Jurkat, Clone E6-1 (cell line): ENCODE measurements around the gene IGSF22.
A peak's percentile ranks its signal among the peaks of the same experiment; 100 is the strongest.

Source experiments
- DNase-seq: peaks from one replicate; pipeline ENCODE4 v3.0.0-alpha.2; 2011; ENCODE audit warnings: low read depth, low spot score
- H3K4me3 ChIP-seq: 2 replicates; pipeline ENCODE4 v1.5.1; 2011; ENCODE audit warnings: mild to moderate bottlenecking, low read length, control low read depth, moderate library complexity

Gene IGSF22

GRCh38 chr11:18748766-18749365 lies 22.9 kb upstream of the IGSF22 start:
- DNase-seq: no peak
- H3K4me3 ChIP-seq: no peak overlapping the region

- no peak overlapping the region for H3K4me3 ChIP-seq
- DNase-seq: no peak
Observed at GRCh38 chr11:18745251-18745650, 19.3 kb upstream of the IGSF22 start.

- DNase-seq: no peak
Observed at GRCh38 chr11:18743900-18744514, 18.0 kb upstream of the IGSF22 start.

GRCh38 chr11:18743365-18743764 lies 17.4 kb upstream of the IGSF22 start:
- no peak for DNase-seq
- no peak overlapping the region for H3K4me3 ChIP-seq

More at GRCh38 chr11:18743900-18744514, 18.0 kb upstream of the IGSF22 start:
- no peak overlapping the region for H3K4me3 ChIP-seq

DNA sequence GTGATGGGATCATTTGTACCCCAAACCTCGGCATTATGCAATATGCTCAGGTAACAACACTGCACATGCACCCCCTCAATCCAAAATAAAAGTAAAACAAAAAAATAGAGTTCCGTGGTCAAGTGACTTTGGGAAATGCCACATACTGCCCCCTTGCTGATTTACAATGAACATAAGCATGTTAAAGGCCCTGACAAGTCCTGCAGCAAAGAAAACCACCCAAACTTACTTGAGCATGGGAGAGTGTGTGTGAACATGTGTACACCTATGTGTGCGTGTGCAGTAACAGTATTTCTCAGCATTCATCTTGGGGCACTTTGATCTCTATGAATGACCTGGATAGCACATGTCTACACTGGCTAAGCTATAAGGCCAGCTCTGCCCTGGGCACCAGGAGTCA lies 15.8 kb upstream of the IGSF22 start:
- no peak for DNase-seq
- H3K4me3 ChIP-seq: no peak overlapping the region

DNA sequence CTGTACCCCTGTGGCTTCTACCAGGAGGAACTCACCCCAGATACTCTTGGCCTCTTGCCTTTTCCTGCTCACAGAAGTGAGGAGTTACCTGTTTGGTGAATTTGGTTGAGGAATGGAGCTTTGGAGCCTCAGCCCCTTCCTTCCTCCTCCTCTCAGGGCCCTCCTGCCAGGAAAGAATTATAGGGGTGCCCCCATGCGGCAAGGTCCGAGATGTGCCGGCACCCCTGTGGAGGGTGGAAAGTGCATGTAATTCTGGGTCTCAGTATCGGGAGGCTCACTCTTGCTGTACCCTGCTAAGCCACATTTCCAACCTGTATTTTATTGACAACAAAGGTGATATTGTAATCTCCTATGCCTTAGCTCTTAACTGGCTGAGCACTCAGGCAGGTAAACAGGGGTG lies 13.7 kb upstream of the IGSF22 start:
- DNase-seq: no peak
- H3K4me3 ChIP-seq: no peak overlapping the region

DNA sequence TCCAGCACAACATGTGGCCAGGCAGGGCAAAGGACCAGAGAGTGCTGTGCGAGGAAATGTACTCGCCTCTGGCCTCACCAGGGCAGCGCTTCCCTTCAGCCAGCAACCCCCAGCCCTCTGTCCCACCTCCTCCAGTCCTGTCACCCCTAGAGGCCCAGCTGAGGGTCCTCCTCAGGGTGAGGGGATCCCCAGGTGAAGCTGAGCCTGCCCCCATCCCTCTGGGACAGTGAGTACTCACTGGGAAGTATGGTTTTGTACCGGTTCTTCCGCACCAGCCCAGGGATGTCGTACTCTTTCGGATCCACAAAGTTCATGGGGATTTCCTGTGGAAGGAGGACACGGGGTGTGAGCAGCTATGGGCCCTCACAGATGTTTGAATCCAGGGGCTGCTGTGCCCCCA lies 11.7 kb upstream of the IGSF22 start:
- DNase-seq: no peak
- H3K4me3 ChIP-seq: no peak overlapping the region

DNA sequence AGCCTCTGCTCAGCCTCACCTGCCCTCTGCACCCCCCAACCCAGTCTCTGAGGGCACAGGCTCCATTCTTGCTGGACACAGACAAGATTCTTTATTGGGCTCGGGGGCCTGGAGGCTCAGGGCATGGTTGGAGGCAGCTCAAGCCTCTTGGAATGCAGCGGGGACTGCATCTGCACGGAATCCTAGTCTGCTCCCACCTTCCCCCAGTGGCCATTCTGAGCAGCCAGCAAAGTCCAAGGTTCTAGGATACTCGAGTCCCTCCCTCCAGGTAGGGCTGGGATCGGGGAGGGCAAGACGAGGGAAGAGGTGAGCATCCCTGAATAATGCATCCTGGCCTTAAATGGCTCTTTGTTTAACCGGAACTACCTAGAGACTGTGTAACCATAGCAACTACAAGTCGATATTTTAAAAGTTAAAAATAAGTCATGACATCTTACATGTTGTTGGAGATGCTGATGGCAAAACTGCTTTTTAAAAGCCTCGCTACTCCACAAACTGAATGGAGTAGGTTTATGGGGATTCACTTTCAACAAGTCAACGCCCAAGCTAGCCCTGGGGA lies 10.7 kb upstream of the IGSF22 start:
- no peak overlapping the region for H3K4me3 ChIP-seq
- DNase-seq: no peak

DNA sequence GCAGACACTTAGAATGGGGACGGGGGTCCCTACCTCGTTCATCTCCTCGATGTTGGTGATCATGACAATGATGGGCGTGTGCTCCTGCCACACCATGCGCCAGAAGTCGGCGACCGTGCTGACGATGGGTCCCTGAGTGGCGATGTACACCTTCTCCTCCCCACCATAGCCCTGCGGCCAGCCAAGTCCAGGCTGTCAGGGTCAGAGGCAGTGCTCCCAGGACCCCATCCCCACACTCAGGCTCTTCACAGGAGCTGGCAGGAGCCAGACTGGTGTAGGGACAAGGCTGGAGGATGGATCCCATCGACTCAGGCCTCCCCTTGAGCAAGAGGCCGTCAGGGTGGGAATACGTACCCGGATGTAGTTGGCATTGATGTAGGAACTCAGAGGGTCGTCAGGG lies 7.2 kb upstream of the IGSF22 start:
- no peak for DNase-seq
- H3K4me3 ChIP-seq: no peak overlapping the region

- H3K4me3 ChIP-seq: no peak overlapping the region
- peak; percentile 41 for DNase-seq
Observed at GRCh38 chr11:18731949-18732821, 6.2 kb upstream of the IGSF22 start.

DNA sequence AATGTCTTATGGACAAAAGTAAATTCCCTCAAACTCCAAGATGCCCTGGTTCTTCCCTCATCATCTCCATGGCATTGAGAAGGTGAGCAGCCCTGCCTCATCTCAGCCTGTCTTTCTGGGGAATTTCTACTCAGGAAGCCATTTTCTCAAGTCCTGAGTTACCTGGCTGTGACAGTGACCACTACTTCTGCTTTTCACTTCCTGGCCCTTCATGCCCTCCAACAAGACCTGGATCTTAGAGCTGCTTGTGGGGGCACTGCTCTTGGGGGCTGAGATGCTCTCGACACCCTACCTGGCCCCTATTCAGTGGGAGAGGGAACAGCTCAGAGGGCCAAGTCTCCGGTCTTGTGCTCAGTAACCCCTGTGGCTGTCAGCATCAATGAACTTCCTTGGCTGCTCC lies 5.5 kb upstream of the IGSF22 start:
- no peak overlapping the region for H3K4me3 ChIP-seq
- no peak for DNase-seq

GRCh38 chr11:18730020-18730419 lies 4.0 kb upstream of the IGSF22 start:
- DNase-seq: no peak
- H3K4me3 ChIP-seq: no peak overlapping the region

DNA sequence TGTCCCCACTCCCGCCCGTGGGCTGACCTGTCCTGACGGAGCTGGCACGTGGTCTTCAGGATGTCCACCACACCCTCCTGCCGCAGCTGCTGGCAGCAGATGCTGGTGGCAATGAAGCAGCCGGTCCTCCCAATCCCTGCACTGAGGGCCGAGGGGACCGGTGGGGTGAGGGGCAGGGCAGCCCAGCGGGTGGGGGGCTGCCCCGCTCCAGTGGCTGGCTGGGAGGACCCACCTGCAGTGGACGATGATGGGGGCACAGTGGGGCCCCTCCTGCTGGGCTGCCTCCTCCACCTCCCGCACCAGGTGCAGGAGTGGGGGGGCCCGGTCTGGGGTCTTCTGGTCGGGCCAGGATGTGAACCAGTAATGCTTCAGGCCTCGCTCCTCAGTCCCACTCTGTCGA lies 3.4 kb upstream of the IGSF22 start:
- no peak overlapping the region for H3K4me3 ChIP-seq
- no peak for DNase-seq

- DNase-seq: no peak
- no peak overlapping the region for H3K4me3 ChIP-seq
Observed at GRCh38 chr11:18728658-18729057, 2.7 kb upstream of the IGSF22 start.

GRCh38 chr11:18727479-18728236 lies 1.7 kb upstream of the IGSF22 start:
- peak; percentile 56 for DNase-seq
- no peak overlapping the region for H3K4me3 ChIP-seq

GRCh38 chr11:18723991-18724390 lies 2.0 kb downstream of the IGSF22 start:
- DNase-seq: no peak
- H3K4me3 ChIP-seq: no peak overlapping the region

GRCh38 chr11:18722293-18722637 lies 3.7 kb downstream of the IGSF22 start:
- DNase-seq: no peak
- H3K4me3 ChIP-seq: no peak overlapping the region

GRCh38 chr11:18721561-18722292 lies 4.3 kb downstream of the IGSF22 start:
- no peak for DNase-seq
- H3K4me3 ChIP-seq: peak overlapping the region; percentile 19
